Activated CD8-positive, alpha-beta T cell treated with anti-CD3 and anti-CD28 coated beads for 36 hours (primary cell): ENCODE measurements around the gene BOK. TPM values are rescaled to one million over a fixed set of nuclear protein-coding genes. Genes with fewer than 3 reads are reported as not detected.

ENCODE experiments used
- ATAC-seq: fragments of 200-7000 bp; cut with Tn5 transposase; one replicate; pipeline ENCODE4 v1.10.0; 2021; ENCODE audit warnings: mild to moderate bottlenecking, moderate library complexity
- CTCF ChIA-PET: fragments of 350-600 bp; sonication (Branson Sonifier 250); formaldehyde crosslinking; loops from one replicate; lab custom pipeline; 2021; ENCODE audit warnings: antibody characterized with exemption; lab: Charles Lee
- POLR2A ChIA-PET: fragments of 350-600 bp; sonication (Branson Sonifier 250); formaldehyde crosslinking; loops from one replicate; lab custom pipeline; 2021; ENCODE audit warnings: antibody characterized with exemption; lab: Charles Lee
- DNase-seq: peaks from one replicate; pipeline ENCODE4 v3.0.0-alpha.2; 2020
- H3K27ac Mint-ChIP-seq: one replicate; pipeline ENCODE4 v1.8.0; 2021; ENCODE audit warnings: mild to moderate bottlenecking, mixed read lengths
- H3K27me3 Mint-ChIP-seq: one replicate; pipeline ENCODE4 v1.8.0; 2021; ENCODE audit warnings: mixed read lengths
- H3K36me3 Mint-ChIP-seq: one replicate; pipeline ENCODE4 v1.8.0; 2021; ENCODE audit warnings: low read depth, mixed read lengths
- H3K4me1 Mint-ChIP-seq: one replicate; pipeline ENCODE4 v1.8.0; 2021; ENCODE audit warnings: low read depth, mixed read lengths
- H3K4me3 Mint-ChIP-seq: one replicate; pipeline ENCODE4 v1.8.0; 2021; ENCODE audit warnings: mild to moderate bottlenecking, moderate library complexity, mixed read lengths
- H3K9me3 Mint-ChIP-seq: one replicate; pipeline ENCODE4 v1.8.0; 2021; ENCODE audit warnings: mixed read lengths
- CTCF ChIP-seq: fragments of 200-600 bp; IDR thresholded peaks from one replicate; pipeline ENCODE4 v1.8.0; 2022; ENCODE audit warnings: antibody characterized with exemption, mild to moderate bottlenecking
- intact Hi-C: fragments of 100-400 bp; cut with micrococcal nuclease; formaldehyde crosslinking; loops from one replicate; pipeline ENCODE4 v1.10.0; 2022
- total RNA-seq, 2 experiments: library from RNA; stranded (reverse); gene quantifications; one replicate each; pipeline ENCODE4 v1.2.3, GENCODE V29; 2021

Gene BOK
- total RNA-seq, 2 experiments from 2014 or later: 0.16 to 0.22 TPM

- Mint-ChIP-seq H3K9me3 (peaks cover 7% of the 10 kb centered on the region), H3K36me3 (peaks cover 40% of the 10 kb centered on the region), H3K4me1 (peaks cover 48% of the 10 kb centered on the region), H3K4me3 (no peak overlapping the region), H3K27me3 (no peaks in the 10 kb centered on the region), H3K27ac (peak overlapping the region; percentile 93)
- DNase-seq: no peak
- ChIA-PET POLR2A (interaction anchor here (0.9 to 1.0 kb wide), 2 partner anchors 10 to 29 kb away, joined by 3 read pairs; no protein-coding TSS in a partner anchor), CTCF (no interaction called here)
- intact Hi-C loops: no loop called here
- no peak for TF ChIP-seq CTCF
- no peak for ATAC-seq
These were observed 60.3 kb downstream of the BOK start for GRCh38 chr2:241618829-241619228.

GRCh38 chr2:241619597-241620418 is 61.3 kb downstream of the BOK start:
- peaks cover 46% of the 10 kb centered on the region for H3K4me1 Mint-ChIP-seq
- no peaks in the 10 kb centered on the region for H3K27me3 Mint-ChIP-seq
- ATAC-seq (no peak), DNase-seq (peak; percentile 47)
- intact Hi-C loops: no loop called here
- peak overlapping the region; percentile 93 for H3K27ac Mint-ChIP-seq
- H3K9me3 Mint-ChIP-seq: peaks cover 7% of the 10 kb centered on the region
- POLR2A ChIA-PET: no interaction called here
- CTCF ChIA-PET: no interaction called here
- H3K36me3 Mint-ChIP-seq: peaks cover 43% of the 10 kb centered on the region
- no peak for TF ChIP-seq CTCF
- no peak overlapping the region for H3K4me3 Mint-ChIP-seq

GRCh38 chr2:241620419-241620769 is 61.8 kb downstream of the BOK start:
- ChIA-PET POLR2A (no interaction called here), CTCF (no interaction called here)
- DNase-seq: peak; percentile 85
- intact Hi-C loops: no loop called here
- peaks cover 42% of the 10 kb centered on the region for H3K4me1 Mint-ChIP-seq
- no peak overlapping the region for H3K4me3 Mint-ChIP-seq
- no peak for TF ChIP-seq CTCF
- H3K36me3 Mint-ChIP-seq: peaks cover 43% of the 10 kb centered on the region
- peaks cover 7% of the 10 kb centered on the region for H3K9me3 Mint-ChIP-seq
- H3K27me3 Mint-ChIP-seq: no peaks in the 10 kb centered on the region
- ATAC-seq: peak; percentile 85
- peak overlapping the region; percentile 66 for H3K27ac Mint-ChIP-seq

Other genes starting within 250 kb of the BOK start
- 100 to 1,000 TPM; 259 to 266 TPM for gene HDLBP, start 243.1 kb upstream of the BOK start, total RNA-seq
- gene SEPTIN2, start 242.8 kb upstream of the BOK start, total RNA-seq: 100 to 1,000 TPM; 210 to 211 TPM
- gene FARP2, start 202.5 kb upstream of the BOK start, total RNA-seq: 10 to 100 TPM; 31.9 to 32.8 TPM
- gene STK25, start 50.2 kb upstream of the BOK start, total RNA-seq: 100 to 1,000 TPM; 103 to 104 TPM
- 10 to 100 TPM; 45.1 to 48.9 TPM for gene THAP4, start 78.4 kb downstream of the BOK start, total RNA-seq
- 10 to 100 TPM; 90.7 to 94.6 TPM for gene ATG4B, start 78.9 kb downstream of the BOK start, total RNA-seq
- 10 to 100 TPM; 87.1 to 91.9 TPM for gene DTYMK, start 128.1 kb downstream of the BOK start, total RNA-seq
- 10 to 100 TPM; 37.7 to 41.3 TPM for gene ING5, start 143.3 kb downstream of the BOK start, total RNA-seq
- 10 to 100 TPM; 39.4 to 42.6 TPM for gene D2HGDH, start 175.9 kb downstream of the BOK start, total RNA-seq
- gene GAL3ST2, start 218.1 kb downstream of the BOK start, total RNA-seq: under 1 TPM; 0.89 to 0.95 TPM